Fibroblast of pulmonary artery (primary cell): ENCODE data around the gene ASXL2.

ENCODE experiments used
- DNase-seq: peaks from one replicate; pipeline ENCODE4 v3.0.0-alpha.2; 2010; ENCODE audit warnings: low read depth
- H3K4me3 ChIP-seq: replicated peaks from 2 replicates; pipeline ENCODE4 v1.5.1; 2011; ENCODE audit warnings: low read depth, mild to moderate bottlenecking, control low read depth, low read length, moderate library complexity
- CTCF ChIP-seq: IDR thresholded peaks from 2 replicates; pipeline ENCODE4 v1.5.1; 2011; ENCODE audit warnings: mild to moderate bottlenecking, control low read depth, low read length, inconsistent platforms; ENCODE audit errors: missing control alignments

ASXL2 gene

DNA sequence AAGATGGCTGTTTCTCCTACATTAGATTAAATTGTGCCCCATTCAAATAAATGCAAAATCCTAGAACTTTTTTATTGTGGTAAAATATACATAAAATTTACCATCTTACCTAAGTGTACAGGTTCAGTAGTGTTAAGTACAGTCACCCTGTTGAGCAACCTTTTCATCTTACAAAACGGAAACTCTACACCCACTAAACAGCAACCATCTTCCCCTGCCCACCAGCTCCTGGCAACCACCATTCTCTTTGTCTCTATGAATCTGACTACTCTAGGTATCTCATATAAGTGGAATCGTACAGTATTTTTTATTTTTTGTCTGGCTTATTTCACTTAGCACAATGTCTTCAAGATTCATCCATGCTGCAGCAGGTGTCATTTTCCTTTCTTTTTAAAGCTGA, 53.0 kb downstream of the ASXL2 start:
- no peak for TF ChIP-seq CTCF
- H3K4me3 ChIP-seq = no peak overlapping the region
- no peak for DNase-seq

- TF ChIP-seq CTCF = no peak
- DNase-seq = no peak
- H3K4me3 ChIP-seq = no peak overlapping the region
Observed at GRCh38 chr2:25824718-25825117, 53.6 kb downstream of the ASXL2 start.

DNA sequence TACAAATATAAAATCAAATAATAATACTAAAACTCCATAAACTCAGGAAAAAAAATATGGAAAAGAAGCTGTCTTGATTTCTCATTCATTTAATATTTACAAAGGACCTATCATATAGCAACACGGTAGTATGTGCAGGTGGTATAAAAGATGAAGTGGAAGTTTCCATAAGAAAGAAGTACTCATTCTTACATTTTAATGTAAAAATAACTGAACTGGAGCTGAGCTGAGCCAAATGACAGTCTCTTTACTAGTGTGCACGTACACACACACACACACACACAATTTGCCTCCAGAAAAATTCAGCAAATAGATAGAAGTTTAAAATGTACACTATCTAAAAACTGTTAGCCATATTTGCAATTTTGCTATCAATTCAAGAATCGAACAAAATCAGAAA, 54.1 kb downstream of the ASXL2 start:
- H3K4me3 ChIP-seq = no peak overlapping the region
- no peak for DNase-seq
- no peak for TF ChIP-seq CTCF

DNA sequence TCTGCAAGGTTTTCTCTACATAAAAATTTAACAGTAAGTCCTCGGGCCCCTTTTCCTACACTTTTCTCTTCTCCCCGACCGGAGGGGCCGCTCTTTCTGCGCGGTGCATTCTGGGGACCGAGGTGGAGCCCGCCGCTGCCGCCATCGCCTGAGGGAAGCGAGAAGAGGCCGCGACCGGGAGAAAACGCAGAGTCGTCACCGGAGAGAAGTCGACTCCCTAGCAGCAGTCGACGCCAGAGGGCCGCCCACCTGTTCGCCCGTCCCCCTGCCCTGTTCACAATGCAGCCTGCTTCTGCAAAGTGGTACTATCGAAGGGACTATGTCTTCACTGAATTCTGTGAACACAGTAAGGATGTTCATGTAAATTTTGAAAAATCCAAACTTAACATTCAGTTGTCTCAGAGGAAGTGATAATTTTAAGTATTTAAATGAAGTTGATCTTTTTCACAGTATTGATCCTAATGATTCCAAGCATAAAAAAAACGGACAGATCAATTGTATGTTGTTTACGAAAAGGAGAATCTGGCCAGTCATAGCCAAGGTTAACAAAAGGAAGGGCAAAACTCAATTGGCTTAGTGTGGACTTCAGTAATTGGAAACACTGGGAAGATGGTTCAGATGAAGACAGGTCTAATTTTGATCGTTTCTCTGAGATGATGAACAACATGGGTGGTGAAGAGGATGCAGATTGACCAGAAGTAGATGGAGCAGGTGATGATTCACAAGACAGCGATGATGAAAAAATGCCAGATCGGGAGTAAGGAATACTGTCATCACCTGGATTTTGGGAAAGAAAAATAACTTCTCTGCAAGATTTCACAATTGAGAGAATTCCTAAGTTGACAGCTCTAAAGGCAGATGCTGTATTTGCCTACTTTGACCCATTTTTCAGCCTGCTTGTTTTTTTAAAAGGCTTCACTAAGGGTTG, 55.8 kb downstream of the ASXL2 start:
- no peak for TF ChIP-seq CTCF
- peak; percentile 10 for DNase-seq
- peak overlapping the region; percentile 19 for H3K4me3 ChIP-seq

DNA sequence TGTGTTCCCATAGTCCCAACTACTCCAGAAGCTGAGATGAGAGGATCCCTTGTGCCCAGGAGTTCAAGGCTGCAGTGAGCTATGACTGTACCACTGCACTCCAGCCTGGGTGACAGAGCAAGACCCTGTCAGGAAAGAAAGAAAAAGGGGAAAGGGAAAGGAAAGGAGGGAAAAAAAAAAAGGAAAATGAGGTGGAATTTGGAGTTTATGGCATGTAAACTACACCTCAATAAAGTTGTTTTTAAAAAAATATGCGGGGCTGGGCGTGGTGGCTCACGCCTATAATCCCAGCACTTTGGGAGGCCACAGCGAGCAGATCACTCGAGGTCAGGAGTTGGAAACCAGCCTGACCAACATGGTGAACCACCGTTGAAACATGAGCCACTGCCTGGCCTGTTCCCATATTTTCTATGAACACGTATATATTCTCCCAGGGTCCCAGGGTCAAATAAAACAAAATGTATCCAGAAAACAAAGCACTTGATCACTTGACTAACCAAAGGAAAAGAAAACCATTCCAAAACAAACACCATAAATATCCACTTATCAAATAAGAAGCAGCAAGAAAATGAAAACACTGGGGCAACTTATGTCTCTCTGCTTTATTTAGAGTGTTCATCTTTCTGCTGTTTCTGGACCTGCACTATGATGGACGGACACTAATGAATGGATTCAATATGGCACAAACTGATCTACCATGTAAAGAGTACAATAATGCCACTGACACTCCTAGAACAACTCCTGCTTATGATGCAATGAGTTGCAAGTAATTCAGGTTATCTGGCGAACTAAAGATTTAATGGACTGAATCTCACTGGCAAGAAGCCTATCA, 56.8 kb downstream of the ASXL2 start:
- TF ChIP-seq CTCF = no peak
- peak; percentile 53 for DNase-seq
- H3K4me3 ChIP-seq = no peak overlapping the region

DNA sequence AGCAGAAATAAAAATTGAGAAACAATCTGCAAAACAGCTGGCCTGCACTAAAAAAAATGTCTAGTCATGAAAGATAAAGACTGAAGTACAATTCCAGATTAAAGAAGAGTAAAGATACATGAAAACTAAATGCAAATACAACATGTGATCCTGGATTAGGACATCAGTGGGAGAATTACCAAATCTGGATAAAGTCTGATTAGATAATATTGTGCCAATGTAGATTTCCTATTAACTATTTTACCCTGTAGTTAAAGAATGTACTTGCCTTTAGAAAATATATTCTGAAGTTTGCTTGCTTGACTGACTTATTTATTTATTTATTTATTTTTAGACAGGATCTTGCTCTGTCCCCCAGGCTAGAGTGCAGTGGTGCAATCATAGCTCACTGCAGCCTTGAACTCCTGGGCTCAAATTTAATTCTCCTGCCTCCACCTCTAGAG, 58.7 kb downstream of the ASXL2 start:
- no peak for DNase-seq
- no peak overlapping the region for H3K4me3 ChIP-seq
- TF ChIP-seq CTCF = no peak
